IMR-90 (cell line): ENCODE results near the gene NEDD4L. TPM values are rescaled to one million over a fixed set of nuclear protein-coding genes. Genes with fewer than 3 reads are reported as not detected.

ENCODE experiments used
- ATAC-seq: fragments of 200-7000 bp; cut with Tn5 transposase; 2 replicates; pipeline ENCODE4 v1.9.1; 2020; ENCODE audit warnings: low read depth, mild to moderate bottlenecking, moderate library complexity
- BruUV-seq: library from RNA; stranded (reverse); fragments of 400-500 nt; replicated peaks from 2 replicates; lab custom pipeline; 2021; lab: Mats Ljungman, UMichigan
- CTCF ChIA-PET: fragments of 300-600 bp; formaldehyde crosslinking; extraction: SDS; loops from one replicate; lab custom pipeline; 2021; ENCODE audit warnings: antibody characterized with exemption; lab: Yijun Ruan, JAX
- POLR2A ChIA-PET: fragments of 300-600 bp; sonication (Branson Sonifier 250); formaldehyde crosslinking; loops from one replicate; lab custom pipeline; 2022; ENCODE audit warnings: antibody characterized with exemption; ENCODE audit not compliant: unreplicated experiment; lab: Charles Lee
- DNase-seq: peaks from one replicate; pipeline ENCODE4 v3.0.0; 2013
- H2AFZ ChIP-seq: replicated peaks from 2 replicates; pipeline ENCODE3; 2013; ENCODE audit warnings: low read length, mild to moderate bottlenecking; ENCODE audit not compliant: poor library complexity
- H2AK5ac ChIP-seq: 2 replicates; pipeline ENCODE4 v1.6.1; 2013; ENCODE audit warnings: low read depth, low read length, inconsistent platforms
- H2AK9ac ChIP-seq: replicated peaks from 2 replicates; pipeline ENCODE3; 2013; ENCODE audit warnings: mild to moderate bottlenecking, low read depth, low read length, moderate library complexity; ENCODE audit not compliant: poor library complexity
- H2BK120ac ChIP-seq: 2 replicates; pipeline ENCODE4 v1.6.1; 2013; ENCODE audit warnings: low read depth, low read length, inconsistent platforms
- H2BK15ac ChIP-seq: 3 replicates; pipeline ENCODE4 v1.6.1; 2013; ENCODE audit warnings: low read depth, low read length, inconsistent platforms
- H2BK20ac ChIP-seq: 2 replicates; pipeline ENCODE4 v1.6.1; 2013; ENCODE audit warnings: low read depth, mild to moderate bottlenecking, inconsistent platforms, low read length, moderate library complexity
- H2BK5ac ChIP-seq: 2 replicates; pipeline ENCODE4 v1.6.1; 2013; ENCODE audit warnings: mild to moderate bottlenecking, low read depth, low read length, inconsistent platforms; ENCODE audit not compliant: poor library complexity, severe bottlenecking
- H3K14ac ChIP-seq: replicated peaks from 2 replicates; pipeline ENCODE4 v1.6.1; 2013; ENCODE audit warnings: low read depth, low read length, inconsistent platforms
- H3K18ac ChIP-seq: 2 replicates; pipeline ENCODE4 v1.6.1; 2013; ENCODE audit warnings: low read depth, low read length, control low read depth
- H3K23ac ChIP-seq: 2 replicates; pipeline ENCODE4 v1.6.1; 2013; ENCODE audit warnings: low read depth, low read length, inconsistent platforms
- H3K27ac ChIP-seq: 2 replicates; pipeline ENCODE4 v1.5.1; 2013; ENCODE audit warnings: mild to moderate bottlenecking, control low read depth, low read length; ENCODE audit not compliant: insufficient read depth
- H3K27me3 ChIP-seq: 2 replicates; pipeline ENCODE4 v1.6.1; 2013; ENCODE audit warnings: low read length; ENCODE audit not compliant: control insufficient read depth, insufficient read depth
- H3K36me3 ChIP-seq: 2 replicates; pipeline ENCODE4 v1.6.1; 2013; ENCODE audit warnings: low read length, mixed read lengths; ENCODE audit not compliant: control insufficient read depth, insufficient read depth
- H3K4ac ChIP-seq: 2 replicates; pipeline ENCODE4 v1.6.1; 2013; ENCODE audit warnings: low read depth, low read length, inconsistent platforms
- H3K4me1 ChIP-seq: 2 replicates; pipeline ENCODE4 v1.6.1; 2013; ENCODE audit warnings: low read length, mixed read lengths; ENCODE audit not compliant: control insufficient read depth, insufficient read depth
- H3K4me2 ChIP-seq: 2 replicates; pipeline ENCODE4 v1.6.1; 2013; ENCODE audit warnings: low read depth, mild to moderate bottlenecking, control low read depth, low read length, moderate library complexity
- H3K4me3 ChIP-seq: 2 replicates; pipeline ENCODE4 v1.5.1; 2013; ENCODE audit warnings: low read depth, mild to moderate bottlenecking, control low read depth, low read length, moderate library complexity; ENCODE audit not compliant: insufficient read depth
- H3K56ac ChIP-seq: 2 replicates; pipeline ENCODE4 v1.6.1; 2013; ENCODE audit warnings: low read length, inconsistent platforms; ENCODE audit not compliant: insufficient read depth; ENCODE audit errors: extremely low read depth
- H3K79me1 ChIP-seq, 2 experiments: 2 replicates each; pipeline ENCODE4 v1.6.1; 2013; ENCODE audit warnings: low read length in 2 of 2, inconsistent platforms in 1 of 2, low read depth in 1 of 2
- H3K9ac ChIP-seq: 2 replicates; pipeline ENCODE4 v1.6.1; 2013; ENCODE audit warnings: low read depth, low read length, control low read depth
- H3K9me1 ChIP-seq: 2 replicates; pipeline ENCODE4 v1.6.1; 2013; ENCODE audit warnings: low read length, inconsistent platforms; ENCODE audit not compliant: insufficient read depth
- H3K9me3 ChIP-seq: 2 replicates; pipeline ENCODE4 v1.6.1; 2013; ENCODE audit warnings: low read length; ENCODE audit not compliant: control insufficient read depth, insufficient read depth
- H4K20me1 ChIP-seq: 2 replicates; pipeline ENCODE4 v1.6.1; 2013; ENCODE audit warnings: low read length, inconsistent platforms; ENCODE audit not compliant: insufficient read depth
- H4K5ac ChIP-seq: 2 replicates; pipeline ENCODE4 v1.6.1; 2013; ENCODE audit warnings: mild to moderate bottlenecking, low read depth, low read length, control low read depth
- H4K8ac ChIP-seq, 2 experiments: 2 replicates each; pipeline ENCODE4 v1.6.1; 2013; ENCODE audit warnings: low read depth in 2 of 2, low read length in 2 of 2, control low read depth in 1 of 2, inconsistent platforms in 1 of 2
- H4K91ac ChIP-seq: 2 replicates; pipeline ENCODE4 v1.6.1; 2013; ENCODE audit warnings: low read depth, low read length, inconsistent platforms; ENCODE audit not compliant: insufficient read depth
- BHLHE40 ChIP-seq: fragments of 150-350 bp; IDR thresholded peaks from 2 replicates; pipeline ENCODE4 v1.6.1; 2016; ENCODE audit warnings: mild to moderate bottlenecking, low read depth, low read length
- CEBPB ChIP-seq: IDR thresholded peaks from 2 replicates; pipeline ENCODE4 v1.6.1; 2012; ENCODE audit warnings: low read depth, low read length, improper control_type of control experiment
- CHD1 ChIP-seq: IDR thresholded peaks from 2 replicates; pipeline ENCODE4 v1.6.1; 2012; ENCODE audit warnings: low read depth, low read length, improper control_type of control experiment
- FOS ChIP-seq: fragments of 150-350 bp; IDR thresholded peaks from 2 replicates; pipeline ENCODE4 v1.6.1; 2016; ENCODE audit warnings: low read depth, low read length
- MAFK ChIP-seq: IDR thresholded peaks from 2 replicates; pipeline ENCODE4 v1.6.1; 2012; ENCODE audit warnings: low read depth, low read length, improper control_type of control experiment
- MAZ ChIP-seq: IDR thresholded peaks from 2 replicates; pipeline ENCODE4 v1.6.1; 2012; ENCODE audit warnings: low read depth, mild to moderate bottlenecking, low read length, improper control_type of control experiment, moderate library complexity, borderline replicate concordance
- MXI1 ChIP-seq: IDR thresholded peaks from 2 replicates; pipeline ENCODE4 v1.6.1; 2012; ENCODE audit warnings: low read depth, mild to moderate bottlenecking, low read length, moderate library complexity, borderline replicate concordance
- NFE2L2 ChIP-seq: fragments of 150-350 bp; IDR thresholded peaks from 2 replicates; pipeline ENCODE4 v1.6.1; 2016; ENCODE audit warnings: low read depth, mild to moderate bottlenecking, low read length
- POLR2A ChIP-seq: IDR thresholded peaks from 2 replicates; pipeline ENCODE4 v1.6.1; 2012; ENCODE audit warnings: mild to moderate bottlenecking, low read depth, low read length
- RAD21 ChIP-seq: IDR thresholded peaks from 2 replicates; pipeline ENCODE4 v1.6.1; 2012; ENCODE audit warnings: low read length, improper control_type of control experiment
- RCOR1 ChIP-seq: IDR thresholded peaks from 2 replicates; pipeline ENCODE4 v1.6.1; 2012; ENCODE audit warnings: mild to moderate bottlenecking, low read length, improper control_type of control experiment; ENCODE audit not compliant: insufficient replicate concordance
- RFX5 ChIP-seq: IDR thresholded peaks from 2 replicates; pipeline ENCODE4 v1.8.0; 2012; ENCODE audit warnings: low read depth, mild to moderate bottlenecking, low read length, moderate library complexity
- SMC3 ChIP-seq: fragments of 150-350 bp; IDR thresholded peaks from 2 replicates; pipeline ENCODE4 v1.6.1; 2016; ENCODE audit warnings: low read depth, mild to moderate bottlenecking, antibody characterized with exemption, low read length, moderate library complexity
- WGBS, 2 experiments: methylation state at CpG; one replicate each; pipeline versions ENCODE4 v1.1.5 to v1.1.7; 2013; ENCODE audit warnings: missing lambda C conversion rate in 2 of 2; ENCODE audit not compliant: insufficient read length in 1 of 2; ENCODE audit errors: extremely low coverage in 2 of 2; 5-methylcytosine and 5-hydroxymethylcytosine counted together
- dilution Hi-C: fragments of 300-500 bp; cut with HindIII; formaldehyde crosslinking; loops from one replicate; pipeline ENCODE4 v1.14.3; 2018; ENCODE audit warnings: low sequenced_read_pairs; ENCODE audit not compliant: unreplicated experiment
- in situ Hi-C: fragments of 300-500 bp; cut with MboI; formaldehyde crosslinking; loops from 3 replicates; pipeline ENCODE4 v1.14.3; 2019; ENCODE audit warnings: low sequenced_read_pairs, inconsistent platforms, mixed read lengths
- intact Hi-C: fragments of 100-400 bp; cut with micrococcal nuclease; formaldehyde crosslinking; loops from 2 replicates; pipeline ENCODE4 v1.10.0; 2022
- polyA plus RNA-seq, 3 experiments: library from polyadenylated mRNA; depleted of rRNA; stranded (reverse); fragments of >200 nt; gene quantifications; 2 replicates each; pipeline ENCODE4 v1.2.3, GENCODE V29; 2012; ENCODE audit warnings: low replicate concordance in 1 of 3
- total RNA-seq: library from RNA; depleted of rRNA; stranded (reverse); fragments of >200 nt; gene quantifications from 2 replicates; pipeline ENCODE4 v1.2.3, GENCODE V29; 2012
- TF ChIP-seq, protein P1 (sequence below): fragments of 150-350 bp; IDR thresholded peaks from 2 replicates; pipeline ENCODE4 v1.6.1; 2016; ENCODE audit warnings: low read depth, mild to moderate bottlenecking, low read length, moderate library complexity, borderline replicate concordance
- TF ChIP-seq, protein P2 (sequence below): conservative IDR thresholded peaks from 2 replicates; pipeline ENCODE4 v1.5.1; 2012; ENCODE audit warnings: mild to moderate bottlenecking, low read depth, low read length, improper control_type of control experiment
- TF ChIP-seq, protein P3 (sequence below): fragments of 150-350 bp; IDR thresholded peaks from 2 replicates; pipeline ENCODE4 v1.6.1; 2017; ENCODE audit warnings: mild to moderate bottlenecking, antibody characterized with exemption, low read length, low read depth

The NEDD4L gene
- total and polyA plus RNA-seq, 2 of the 4 experiments (the other 2 are of a cell fraction): 10.0 to 10.9 TPM

DNA sequence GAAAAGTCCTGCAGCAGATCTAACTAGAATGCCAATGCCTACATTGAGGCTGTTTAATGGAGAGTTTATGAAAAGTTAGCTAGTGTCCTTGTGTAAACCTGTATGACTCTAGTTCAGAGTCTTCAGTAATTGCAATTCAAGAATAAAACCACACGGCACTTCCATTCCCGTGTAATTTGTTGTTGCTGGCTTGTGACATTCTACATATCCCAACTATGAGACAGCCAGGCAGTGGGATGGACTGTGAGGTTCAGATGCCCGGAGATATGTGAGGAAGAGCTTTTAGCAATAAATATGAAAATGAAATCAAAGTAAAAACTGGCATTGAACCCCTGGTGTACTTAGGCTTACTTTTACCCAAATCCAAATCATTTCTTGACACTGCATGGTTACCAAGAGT is 263.4 kb downstream of the NEDD4L start:
- intact Hi-C loops: no loop called here
- dilution Hi-C loops: no loop called here
- in situ Hi-C loops: no loop called here

More for the DNA sequence above, 263.4 kb downstream of the NEDD4L start:
- no peak overlapping the region for H3K14ac ChIP-seq
- no peak overlapping the region for H3K9ac ChIP-seq
- ChIA-PET POLR2A (no interaction called here), CTCF (no interaction called here)
- H3K27ac ChIP-seq: no peak overlapping the region
- no peaks in the 10 kb centered on the region for H3K79me1 ChIP-seq
- no peaks in the 10 kb centered on the region for H3K36me3 ChIP-seq
- no peak overlapping the region for H2BK15ac ChIP-seq
- no CpG with 5 or more reads among the region's 3 CpGs for WGBS, 2 experiments
- no peak overlapping the region for H2BK5ac ChIP-seq
- H2AK9ac ChIP-seq: no peak overlapping the region
- H4K5ac ChIP-seq: no peak overlapping the region
- H3K4ac ChIP-seq: no peak overlapping the region
- peaks cover 11% of the 10 kb centered on the region for H3K9me3 ChIP-seq
- DNase-seq (no peak), ATAC-seq (no peak)
- H4K20me1 ChIP-seq: no peaks in the 10 kb centered on the region
- no TSS peak for BruUV-seq
- H3K4me3 ChIP-seq: no peak overlapping the region
- no peak overlapping the region for H3K18ac ChIP-seq
- no peak overlapping the region for H3K4me2 ChIP-seq
- no peak overlapping the region for H2AK5ac ChIP-seq
- no peak overlapping the region for H2AFZ ChIP-seq
- TF ChIP-seq MXI1 (no peak), RAD21 (no peak), SMC3 (no peak), BHLHE40 (no peak), NFE2L2 (no peak), RCOR1 (no peak), CHD1 (no peak), RFX5 (no peak), POLR2A (no peak), CEBPB (no peak), MAFK (no peak), MAZ (no peak), FOS (no peak)
- TF ChIP-seq, protein P1, sequence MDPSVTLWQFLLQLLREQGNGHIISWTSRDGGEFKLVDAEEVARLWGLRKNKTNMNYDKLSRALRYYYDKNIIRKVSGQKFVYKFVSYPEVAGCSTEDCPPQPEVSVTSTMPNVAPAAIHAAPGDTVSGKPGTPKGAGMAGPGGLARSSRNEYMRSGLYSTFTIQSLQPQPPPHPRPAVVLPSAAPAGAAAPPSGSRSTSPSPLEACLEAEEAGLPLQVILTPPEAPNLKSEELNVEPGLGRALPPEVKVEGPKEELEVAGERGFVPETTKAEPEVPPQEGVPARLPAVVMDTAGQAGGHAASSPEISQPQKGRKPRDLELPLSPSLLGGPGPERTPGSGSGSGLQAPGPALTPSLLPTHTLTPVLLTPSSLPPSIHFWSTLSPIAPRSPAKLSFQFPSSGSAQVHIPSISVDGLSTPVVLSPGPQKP: no peak
- TF ChIP-seq, protein P2, sequence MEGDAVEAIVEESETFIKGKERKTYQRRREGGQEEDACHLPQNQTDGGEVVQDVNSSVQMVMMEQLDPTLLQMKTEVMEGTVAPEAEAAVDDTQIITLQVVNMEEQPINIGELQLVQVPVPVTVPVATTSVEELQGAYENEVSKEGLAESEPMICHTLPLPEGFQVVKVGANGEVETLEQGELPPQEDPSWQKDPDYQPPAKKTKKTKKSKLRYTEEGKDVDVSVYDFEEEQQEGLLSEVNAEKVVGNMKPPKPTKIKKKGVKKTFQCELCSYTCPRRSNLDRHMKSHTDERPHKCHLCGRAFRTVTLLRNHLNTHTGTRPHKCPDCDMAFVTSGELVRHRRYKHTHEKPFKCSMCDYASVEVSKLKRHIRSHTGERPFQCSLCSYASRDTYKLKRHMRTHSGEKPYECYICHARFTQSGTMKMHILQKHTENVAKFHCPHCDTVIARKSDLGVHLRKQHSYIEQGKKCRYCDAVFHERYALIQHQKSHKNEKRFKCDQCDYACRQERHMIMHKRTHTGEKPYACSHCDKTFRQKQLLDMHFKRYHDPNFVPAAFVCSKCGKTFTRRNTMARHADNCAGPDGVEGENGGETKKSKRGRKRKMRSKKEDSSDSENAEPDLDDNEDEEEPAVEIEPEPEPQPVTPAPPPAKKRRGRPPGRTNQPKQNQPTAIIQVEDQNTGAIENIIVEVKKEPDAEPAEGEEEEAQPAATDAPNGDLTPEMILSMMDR: no peak
- TF ChIP-seq, protein P3, sequence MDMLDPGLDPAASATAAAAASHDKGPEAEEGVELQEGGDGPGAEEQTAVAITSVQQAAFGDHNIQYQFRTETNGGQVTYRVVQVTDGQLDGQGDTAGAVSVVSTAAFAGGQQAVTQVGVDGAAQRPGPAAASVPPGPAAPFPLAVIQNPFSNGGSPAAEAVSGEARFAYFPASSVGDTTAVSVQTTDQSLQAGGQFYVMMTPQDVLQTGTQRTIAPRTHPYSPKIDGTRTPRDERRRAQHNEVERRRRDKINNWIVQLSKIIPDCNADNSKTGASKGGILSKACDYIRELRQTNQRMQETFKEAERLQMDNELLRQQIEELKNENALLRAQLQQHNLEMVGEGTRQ: no peak
- H3K56ac ChIP-seq: no peak overlapping the region
- no peak overlapping the region for H3K23ac ChIP-seq
- H3K27me3 ChIP-seq: peaks cover 16% of the 10 kb centered on the region
- no peaks in the 10 kb centered on the region for H3K4me1 ChIP-seq
- H2BK120ac ChIP-seq: no peak overlapping the region
- H4K8ac ChIP-seq: no peak overlapping the region
- H3K9me1 ChIP-seq: no peaks in the 10 kb centered on the region
- H2BK20ac ChIP-seq: no peak overlapping the region
- H4K91ac ChIP-seq: no peak overlapping the region
